Esophagus muscularis mucosa (tissue), 4 donors: ENCODE data around the gene WWC1. TPM values are rescaled to one million over a fixed set of nuclear protein-coding genes. Genes with fewer than 3 reads are reported as not detected.

ENCODE experiments used
- DNase-seq: peaks from one replicate; pipeline ENCODE4 v3.0.0-alpha.2; 2017; ENCODE audit errors: extremely low spot score
- H3K27ac ChIP-seq, 4 donors: fragments of 200-600 bp; sonication (generic); replicated peaks in 1 of 4; 1 replicate in 3 of 4; 2 replicates in 1 of 4; pipeline ENCODE4 v1.5.1; 2016 to 2019; ENCODE audit warnings: mild to moderate bottlenecking in 1 of 4
- H3K27me3 ChIP-seq, 4 donors: fragments of 200-600 bp; sonication (generic); one replicate each; pipeline versions ENCODE4 v1.5.1 to v1.6.0; 2016 to 2019
- H3K36me3 ChIP-seq, 4 donors: fragments of 200-600 bp; sonication (generic); one replicate each; pipeline ENCODE4 v1.5.1; 2016 to 2019
- H3K4me1 ChIP-seq, 4 donors: fragments of 200-600 bp; sonication (generic); one replicate each; pipeline ENCODE4 v1.5.1; 2016 to 2019
- H3K4me3 ChIP-seq, 4 donors: fragments of 200-600 bp; sonication (generic); 1 replicate in 2 of 4; 2 replicates in 2 of 4; pipeline ENCODE4 v1.5.1; 2016 to 2019; ENCODE audit warnings: mild to moderate bottlenecking in 4 of 4, moderate library complexity in 1 of 4
- H3K9me3 ChIP-seq, 4 donors: fragments of 200-600 bp; sonication (generic); 1 replicate in 3 of 4; 2 replicates in 1 of 4; pipeline ENCODE4 v1.5.1; 2016 to 2019
- CTCF ChIP-seq, 3 experiments: fragments of 200-600 bp in 2 of 3; fragments of 450-650 bp in 1 of 3; sonication (generic) in 2 of 3; IDR thresholded peaks; one replicate each; pipeline ENCODE4 v1.5.1; 2017 to 2019; ENCODE audit warnings: antibody characterized with exemption in 3 of 3, mild to moderate bottlenecking in 2 of 3, moderate library complexity in 1 of 3
- EP300 ChIP-seq: sonication (generic); formaldehyde crosslinking; IDR thresholded peaks from one replicate; pipeline ENCODE4 v1.6.1; 2017; ENCODE audit warnings: antibody characterized with exemption
- POLR2A ChIP-seq: fragments of 450-650 bp; IDR thresholded peaks from one replicate; pipeline ENCODE4 v1.6.1; 2017; ENCODE audit warnings: antibody characterized with exemption, moderate library complexity, mild to moderate bottlenecking, low read depth
- POLR2AphosphoS5 ChIP-seq, 2 donors: sonication (generic); formaldehyde crosslinking; IDR thresholded peaks; one replicate each; pipeline ENCODE4 v1.6.1; 2017; ENCODE audit warnings: antibody characterized with exemption in 2 of 2
- whole genome bisulfite sequencing: methylation state at CpG from one replicate; pipeline ENCODE4 v1.1.5; 2018; 5-methylcytosine and 5-hydroxymethylcytosine counted together
- intact Hi-C: fragments of 100-400 bp; cut with DNase I; formaldehyde crosslinking; loops from one replicate; pipeline ENCODE4 v1.15.1; 2023
- total RNA-seq, 4 donors: library from RNA; depleted of rRNA; stranded (reverse); fragments of >200 nt; gene quantifications; one replicate each; pipeline versions ENCODE4 v1.1.0 to v1.2.1, GENCODE V29; 2016

WWC1 gene
- total RNA-seq, 4 donors from 2014 or later, result 2.1 to 6.2 (median 3.2) TPM

- 85% methylated on average over 11 of the region's 13 CpGs for WGBS
- Histone ChIP-seq H3K4me1 (no peaks in the 10 kb centered on the region), H3K4me3 (no peak overlapping the region), H3K36me3 (no peaks in the 10 kb centered on the region), H3K27me3 (no peaks in the 10 kb centered on the region), H3K27ac (no peak overlapping the region), H3K9me3 (no peaks in the 10 kb centered on the region)
- DNase-seq, result no peak
- intact Hi-C loops, result no loop called here
- TF ChIP-seq CTCF (IDR thresholded peaks at IDR 0.05) (no peak), POLR2A (no peak), EP300 (no peak), POLR2AphosphoS5 (IDR thresholded peaks at IDR 0.05) (no peak)
Observed at GRCh38 chr5:168356171-168356570, 64.7 kb downstream of the WWC1 start.

- Histone ChIP-seq H3K4me3 (no peak overlapping the region), H3K36me3 (no peaks in the 10 kb centered on the region), H3K27ac (no peak overlapping the region), H3K27me3 (no peaks in the 10 kb centered on the region), H3K9me3 (no peaks in the 10 kb centered on the region), H3K4me1 (no peaks in the 10 kb centered on the region)
- no peak for TF ChIP-seq CTCF (IDR thresholded peaks at IDR 0.05)
- TF ChIP-seq POLR2AphosphoS5 (IDR thresholded peaks at IDR 0.05), result no peak
- no peak for TF ChIP-seq POLR2A
- TF ChIP-seq EP300, result no peak
- intact Hi-C loops, result no loop called here
- 92% methylated on average over 4 of the region's 4 CpGs for WGBS
- DNase-seq, result no peak
Observed at GRCh38 chr5:168356592-168356991, 65.1 kb downstream of the WWC1 start.

DNA sequence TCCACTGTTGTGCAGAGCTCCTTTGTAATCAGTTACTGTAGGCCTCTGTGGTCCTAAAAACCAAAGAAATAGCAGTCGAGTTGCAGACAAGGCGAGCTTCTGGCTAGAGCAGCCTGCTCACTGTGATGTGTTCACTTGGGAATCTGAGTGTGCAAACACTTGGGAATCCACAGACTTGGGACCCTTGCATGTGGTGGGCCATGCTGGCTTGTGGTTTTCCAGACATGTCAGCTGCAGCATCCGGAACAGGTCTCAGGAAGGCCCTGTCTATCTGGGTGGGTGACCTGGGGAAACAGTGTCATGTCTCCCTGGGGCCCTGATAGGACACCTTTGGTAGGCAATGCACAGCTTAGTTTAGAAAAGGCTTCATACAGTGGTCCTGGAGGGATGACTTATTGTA is 66.4 kb downstream of the WWC1 start:
- no peaks in the 10 kb centered on the region for H3K27me3 ChIP-seq
- DNase-seq, result no peak
- WGBS, result 90% methylated on average over 3 of the region's 3 CpGs
- H3K4me3 ChIP-seq, result no peak overlapping the region
- no peaks in the 10 kb centered on the region for H3K9me3 ChIP-seq
- H3K36me3 ChIP-seq, result no peaks in the 10 kb centered on the region
- TF ChIP-seq EP300 (no peak), POLR2AphosphoS5 (IDR thresholded peaks at IDR 0.05) (no peak), POLR2A (no peak), CTCF (IDR thresholded peaks at IDR 0.05) (no peak)
- intact Hi-C loops, result no loop called here
- H3K4me1 ChIP-seq, result no peaks in the 10 kb centered on the region
- H3K27ac ChIP-seq, result no peak overlapping the region

DNA sequence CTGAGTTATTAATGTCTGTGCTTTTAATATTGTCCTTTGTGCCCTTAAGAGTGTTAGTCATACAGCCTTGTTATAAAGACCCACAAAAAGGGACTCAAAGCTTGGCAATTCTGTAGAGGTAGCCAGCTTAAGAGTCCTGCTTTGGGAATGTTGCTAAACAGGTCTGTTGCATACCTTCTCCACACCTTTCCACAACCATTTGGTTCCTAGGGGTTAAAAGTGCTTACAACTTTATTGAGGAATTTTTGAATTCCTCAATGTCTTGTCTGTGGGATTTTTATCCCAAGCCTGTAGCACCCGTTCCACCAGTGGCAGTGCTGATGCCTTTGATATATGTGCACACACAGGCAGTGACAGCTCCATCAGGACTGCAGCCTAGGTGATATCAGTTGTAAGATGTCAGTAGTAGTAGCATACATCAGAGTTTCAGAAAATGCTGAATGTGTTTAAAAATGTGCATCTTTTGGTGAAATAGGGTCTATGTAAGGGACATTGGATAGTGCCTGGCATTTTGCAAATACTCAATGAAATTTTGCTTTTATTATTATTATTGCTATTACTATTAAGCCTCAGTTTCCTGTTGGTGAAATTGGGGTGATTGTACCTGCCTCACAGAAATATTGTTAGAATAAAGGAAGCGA is 68.5 kb downstream of the WWC1 start:
- no peak overlapping the region for H3K27ac ChIP-seq
- DNase-seq, result no peak
- 72% methylated on average over 2 of the region's 2 CpGs for WGBS
- no peak overlapping the region for H3K4me3 ChIP-seq
- no peaks in the 10 kb centered on the region for H3K9me3 ChIP-seq
- no peaks in the 10 kb centered on the region for H3K36me3 ChIP-seq
- intact Hi-C loops, result no loop called here
- no peaks in the 10 kb centered on the region for H3K27me3 ChIP-seq
- H3K4me1 ChIP-seq, result no peaks in the 10 kb centered on the region
- TF ChIP-seq POLR2AphosphoS5 (IDR thresholded peaks at IDR 0.05), result no peak
- no peak for TF ChIP-seq POLR2A
- no peak for TF ChIP-seq EP300
- TF ChIP-seq CTCF (IDR thresholded peaks at IDR 0.05), result no peak
